HuH-7 (cell line): ENCODE results near the gene TKFC.
A peak's percentile ranks its signal among the peaks of the same experiment; 100 is the strongest.

ENCODE experiments used
- DNase-seq: peaks from one replicate; pipeline ENCODE4 v3.0.0; 2011; ENCODE audit warnings: low spot score

Gene TKFC

GRCh38 chr11:61332797-61333549, at the start of gene TKFC, which contains the start of gene DDB1:
TKFC (plus strand) TSS chr11:61333228; CDS start chr11:61334729, 1,501 bp downstream.
DDB1 (minus strand) TSS chr11:61333105; CDS start chr11:61332968, 137 bp downstream.
- DNase-seq = peak; percentile 99

GRCh38 chr11:61283613-61284012, 49.4 kb upstream of the TKFC start:
- no peak for DNase-seq

GRCh38 chr11:61287338-61287977, 45.6 kb upstream of the TKFC start:
- DNase-seq = no peak

GRCh38 chr11:61290905-61291690, 41.9 kb upstream of the TKFC start:
- no peak for DNase-seq

GRCh38 chr11:61292356-61292755, 40.7 kb upstream of the TKFC start:
- no peak for DNase-seq

GRCh38 chr11:61293867-61294716, 38.9 kb upstream of the TKFC start:
- DNase-seq = peak; percentile 78

- peak; percentile 97 for DNase-seq
These were observed 38.1 kb upstream of the TKFC start, which contains the start of gene VWCE for GRCh38 chr11:61294717-61295595. VWCE (minus strand) TSS chr11:61295316; CDS start chr11:61295037, 279 bp downstream.

- no peak for DNase-seq
These were observed 37.5 kb upstream of the TKFC start for GRCh38 chr11:61295596-61295926.

GRCh38 chr11:61297341-61297740, 35.7 kb upstream of the TKFC start:
- no peak for DNase-seq

GRCh38 chr11:61297746-61298145, 35.3 kb upstream of the TKFC start:
- DNase-seq = no peak

- DNase-seq = peak; percentile 94
These were observed 34.3 kb upstream of the TKFC start for GRCh38 chr11:61298663-61299244.

- DNase-seq = no peak
These were observed 30.5 kb upstream of the TKFC start for GRCh38 chr11:61302550-61302949.

- DNase-seq = no peak
These were observed 29.3 kb upstream of the TKFC start for GRCh38 chr11:61303725-61304124.

GRCh38 chr11:61305417-61305816, 27.6 kb upstream of the TKFC start:
- no peak for DNase-seq

GRCh38 chr11:61306221-61306620, 26.8 kb upstream of the TKFC start:
- DNase-seq = no peak

GRCh38 chr11:61307354-61307753, 25.7 kb upstream of the TKFC start:
- DNase-seq = no peak

- no peak for DNase-seq
These were observed 23.9 kb upstream of the TKFC start for GRCh38 chr11:61309141-61309540.

GRCh38 chr11:61309739-61310138, 23.3 kb upstream of the TKFC start:
- DNase-seq = no peak

- no peak for DNase-seq
These were observed 22.3 kb upstream of the TKFC start for GRCh38 chr11:61310749-61311148.

- DNase-seq = no peak
These were observed 17.8 kb upstream of the TKFC start for GRCh38 chr11:61315260-61315659.
